GM18498 (cell line): ENCODE measurements around the gene OST4.

Experiments
- ATAC-seq: cut with Tn5 transposase; IDR thresholded peaks from one replicate; pipeline ENCODE4 v1.9.1; 2021; ENCODE audit warnings: mild to moderate bottlenecking, moderate library complexity; ENCODE audit not compliant: unreplicated experiment

The OST4 gene

GRCh38 chr2:27093430-27094352 is 22.2 kb upstream of the OST4 start:
- no peak for ATAC-seq

GRCh38 chr2:27092696-27093429 is 21.4 kb upstream of the OST4 start:
- ATAC-seq: no peak

- ATAC-seq: no peak
Observed at GRCh38 chr2:27091746-27092695, 20.6 kb upstream of the OST4 start.

GRCh38 chr2:27089111-27089954 is 17.9 kb upstream of the OST4 start:
- no peak for ATAC-seq

- no peak for ATAC-seq
Observed at GRCh38 chr2:27088634-27089033, 17.2 kb upstream of the OST4 start.

- no peak for ATAC-seq
Observed at GRCh38 chr2:27087823-27088410, 16.5 kb upstream of the OST4 start.

GRCh38 chr2:27086724-27087593 is 15.5 kb upstream of the OST4 start, which contains the start of gene KHK:
TSS of gene KHK (plus strand) at chr2:27086772. CDS start at chr2:27087260, 488 bp downstream.
- ATAC-seq: peak; percentile 1

GRCh38 chr2:27086090-27086723 is 14.8 kb upstream of the OST4 start:
- peak; percentile 78 for ATAC-seq

- ATAC-seq: peak; percentile 3
Observed at GRCh38 chr2:27085673-27086089, 14.2 kb upstream of the OST4 start.

- no peak for ATAC-seq
Observed at GRCh38 chr2:27085062-27085672, 13.7 kb upstream of the OST4 start.

GRCh38 chr2:27084297-27085061 is 13.0 kb upstream of the OST4 start:
- no peak for ATAC-seq

GRCh38 chr2:27083410-27084296 is 12.2 kb upstream of the OST4 start:
- no peak for ATAC-seq

GRCh38 chr2:27082773-27083409 is 11.4 kb upstream of the OST4 start:
- no peak for ATAC-seq

GRCh38 chr2:27081984-27082772 is 10.7 kb upstream of the OST4 start:
- no peak for ATAC-seq

GRCh38 chr2:27080603-27080936 is 9.1 kb upstream of the OST4 start:
- no peak for ATAC-seq
